Sigmoid colon (tissue), 3 donors: Measurements from ENCODE around the gene PPFIA3.

ENCODE experiments used
- CTCF ChIP-seq, 4 experiments: fragments of 450-650 bp in 3 of 4; fragments of 200-600 bp in 1 of 4; IDR thresholded peaks; one replicate each; pipeline ENCODE4 v1.5.1; 2016 to 2019; ENCODE audit warnings: antibody characterized with exemption in 4 of 4, mild to moderate bottlenecking in 3 of 4, moderate library complexity in 2 of 4
- POLR2A ChIP-seq, 2 donors: fragments of 450-650 bp; IDR thresholded peaks; one replicate each; pipeline ENCODE4 v1.6.1; 2016; ENCODE audit warnings: antibody characterized with exemption in 2 of 2, mild to moderate bottlenecking in 2 of 2, moderate library complexity in 2 of 2

- peak; percentile 59 to 91 (median 73) for TF ChIP-seq CTCF (IDR thresholded peaks at IDR 0.05)
- no peak for TF ChIP-seq POLR2A (IDR thresholded peaks at IDR 0.05)
These were observed 26.4 kb downstream of the PPFIA3 start for GRCh38 chr19:49145573-49146407.
